Measurements from ENCODE around the gene NLRP12. TPM values are rescaled to one million over a fixed set of nuclear protein-coding genes. Genes with fewer than 3 reads are reported as not detected.

NLRP12 gene
- total and polyA plus RNA-seq, 10 of the 15 experiments (the other 5 are each of a cell fraction or from before 2014, with no cell fraction given): not detected

- TF ChIP-seq ZNF384 (IDR thresholded peaks at IDR 0.05; ENCODE audit: borderline replicate concordance, low read depth, low read length) (no peak), SUZ12 (IDR thresholded peaks at IDR 0.05; ENCODE audit: unreplicated experiment) (no peak), NFIC (IDR thresholded peaks at IDR 0.05; ENCODE audit: low read depth, low read length) (no peak)
- RAD21 ChIA-PET (ENCODE audit: unreplicated experiment): no interaction called here
- Histone ChIP-seq H3K27me3 (replicated peaks in 1 of 2; ENCODE audit: control insufficient read depth in 2 of 2, insufficient read depth in 2 of 2, low read length in 1 of 2) (no peaks in the 10 kb centered on the region), H3K9ac (ENCODE audit: control insufficient read depth, insufficient read depth, low read length) (no peak overlapping the region), H3K4me1 (ENCODE audit: control insufficient read depth, insufficient read depth, low read length) (no peaks in the 10 kb centered on the region), H3K79me2 (ENCODE audit: control insufficient read depth, insufficient read depth, low read length) (no peaks in the 10 kb centered on the region), H3K27ac (ENCODE audit: control insufficient read depth, insufficient read depth) (no peak overlapping the region), H2AFZ (ENCODE audit: control insufficient read depth, low read depth, low read length) (no peak overlapping the region), H3K9me3 (replicated peaks; ENCODE audit: control insufficient read depth, insufficient read depth, low read length) (no peaks in the 10 kb centered on the region; the same call in 2 of the 3 replicates), H3K4me2 (ENCODE audit: control insufficient read depth, insufficient read depth) (no peak overlapping the region), H3K36me3 (ENCODE audit: control insufficient read depth in 2 of 2, insufficient read depth in 2 of 2, low read length in 1 of 2) (no peaks in the 10 kb centered on the region), H3K4me3 (no peak overlapping the region), H4K20me1 (ENCODE audit: control insufficient read depth, insufficient read depth) (no peaks in the 10 kb centered on the region)
- CTCF ChIA-PET: no interaction called here
- 15% methylated on average over 41 of the region's 50 CpGs for WGBS (ENCODE audit: insufficient coverage, insufficient replicate concordance, low lambda C conversion rate, missing lambda C conversion rate)
- POLR2A ChIA-PET: no interaction called here
- in situ Hi-C loops (cut with MboI) (no loop called here), intact Hi-C loops (cut with micrococcal nuclease; ENCODE audit: unreplicated experiment) (no loop called here)
- SMC1A ChIA-PET (ENCODE audit: uncharacterized antibody, unreplicated experiment): no interaction called here
- no peak for ATAC-seq
- FAIRE-seq: no peak
- DNase-seq (ENCODE audit: low read depth, low spot score): no peak
- BruUV-seq (replicated peaks): no TSS peak
Measured at GRCh38 chr19:53865918-53866864, 42.1 kb upstream of the NLRP12 start.

- no peaks in the 10 kb centered on the region for H3K79me2 ChIP-seq (ENCODE audit: control insufficient read depth, insufficient read depth, low read length)
- H3K4me3 ChIP-seq: no peak overlapping the region
- no peak for DNase-seq (ENCODE audit: low read depth, low spot score)
- H3K4me2 ChIP-seq (ENCODE audit: control insufficient read depth, insufficient read depth): no peak overlapping the region
- no peak overlapping the region for H2AFZ ChIP-seq (ENCODE audit: control insufficient read depth, low read depth, low read length)
- 26% methylated on average over 9 of the region's 9 CpGs for WGBS (ENCODE audit: insufficient coverage, insufficient replicate concordance, low lambda C conversion rate, missing lambda C conversion rate)
- intact Hi-C loops (cut with micrococcal nuclease; ENCODE audit: unreplicated experiment): no loop called here
- no peak overlapping the region for H3K27ac ChIP-seq (ENCODE audit: control insufficient read depth, insufficient read depth)
- ATAC-seq: no peak
- ChIA-PET POLR2A (no interaction called here), RAD21 (ENCODE audit: unreplicated experiment) (no interaction called here), CTCF (no interaction called here), SMC1A (ENCODE audit: uncharacterized antibody, unreplicated experiment) (no interaction called here)
- in situ Hi-C loops (cut with MboI): no loop called here
- H3K9me3 ChIP-seq (replicated peaks; ENCODE audit: control insufficient read depth, insufficient read depth, low read length): no peaks in the 10 kb centered on the region; the same call in 2 of the 3 replicates
- FAIRE-seq: no peak
- H3K4me1 ChIP-seq (ENCODE audit: control insufficient read depth, insufficient read depth, low read length): no peaks in the 10 kb centered on the region
- no TSS peak for BruUV-seq (replicated peaks)
- no peaks in the 10 kb centered on the region for H4K20me1 ChIP-seq (ENCODE audit: control insufficient read depth, insufficient read depth)
- H3K9ac ChIP-seq (ENCODE audit: control insufficient read depth, insufficient read depth, low read length): no peak overlapping the region
- no peaks in the 10 kb centered on the region for H3K27me3 ChIP-seq (replicated peaks in 1 of 2; ENCODE audit: control insufficient read depth in 2 of 2, insufficient read depth in 2 of 2, low read length in 1 of 2)
- no peaks in the 10 kb centered on the region for H3K36me3 ChIP-seq (ENCODE audit: control insufficient read depth in 2 of 2, insufficient read depth in 2 of 2, low read length in 1 of 2)
- TF ChIP-seq TCF3 (IDR thresholded peaks at IDR 0.05; ENCODE audit: borderline replicate concordance, insufficient read depth, low read depth, low read length) (no peak), SREBF1 (IDR thresholded peaks at IDR 0.05; ENCODE audit: low read length) (no peak), RCOR1 (conservative IDR thresholded peaks at IDR 0.05; ENCODE audit: low read depth, low read length) (no peak), ZBTB40 (IDR thresholded peaks at IDR 0.05; ENCODE audit: borderline replicate concordance) (no peak), RAD51 (IDR thresholded peaks at IDR 0.05) (no peak), POU2F2 (IDR thresholded peaks at IDR 0.05; ENCODE audit: borderline replicate concordance, low read depth, low read length) (no peak), CREB1 (IDR thresholded peaks at IDR 0.05; ENCODE audit: low read depth) (no peak), ZNF217 (IDR thresholded peaks at IDR 0.05) (no peak)
Measured at GRCh38 chr19:53865523-53865917, 41.4 kb upstream of the NLRP12 start.

All from GM12878 (cell line).